GM12891 (cell line): Measurements from ENCODE around the gene FBXL17.

Experiments used
- PAX5 ChIP-seq: IDR thresholded peaks from 2 replicates; pipeline ENCODE4 v1.6.1; 2011; ENCODE audit warnings: low read length, moderate library complexity, mild to moderate bottlenecking; ENCODE audit not compliant: insufficient read depth, severe bottlenecking
- POLR2A ChIP-seq: IDR thresholded peaks from 2 replicates; pipeline ENCODE4 v1.6.1; 2011; ENCODE audit warnings: low read depth, low read length, control low read depth
- POLR2AphosphoS5 ChIP-seq: IDR thresholded peaks from 2 replicates; pipeline ENCODE4 v1.6.1; 2011; ENCODE audit warnings: low read depth, low read length, control low read depth
- POU2F2 ChIP-seq: IDR thresholded peaks from 2 replicates; pipeline ENCODE4 v1.6.1; 2011; ENCODE audit warnings: low read depth, mild to moderate bottlenecking, control low read depth, low read length, moderate library complexity
- SPI1 ChIP-seq: IDR thresholded peaks from 2 replicates; pipeline ENCODE4 v1.6.1; 2011; ENCODE audit warnings: low read depth, low read length, control low read depth
- TAF1 ChIP-seq: IDR thresholded peaks from 2 replicates; pipeline ENCODE4 v1.6.1; 2011; ENCODE audit warnings: low read depth, low read length, control low read depth

DNA sequence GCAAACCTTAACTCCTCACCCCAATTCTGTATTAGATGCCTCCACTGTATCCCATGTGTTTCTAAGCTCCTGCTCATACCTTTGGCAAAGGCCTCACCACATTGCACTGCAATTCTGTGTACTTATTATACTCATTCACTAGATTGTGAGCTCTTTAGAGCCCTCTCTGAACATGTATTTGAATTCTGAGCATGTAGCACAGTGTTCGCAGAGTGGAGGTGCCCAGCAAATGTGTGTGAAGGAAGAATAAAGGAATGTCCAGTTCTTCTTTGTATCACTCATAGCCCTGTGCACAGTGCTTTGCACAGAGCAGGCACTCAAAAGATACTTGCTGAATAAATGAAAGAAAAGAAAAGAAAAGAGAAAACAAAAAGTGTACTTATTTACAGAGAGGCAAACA is 410.1 kb downstream of the FBXL17 start:
- TF ChIP-seq POLR2A, result no peak
- TF ChIP-seq POLR2AphosphoS5, result no peak
- no peak for TF ChIP-seq TAF1
- no peak for TF ChIP-seq SPI1
- TF ChIP-seq PAX5, result no peak
- TF ChIP-seq POU2F2, result no peak
